ENCODE measurements around the gene FHL5. TPM values are rescaled to one million over a fixed set of nuclear protein-coding genes. Genes with fewer than 3 reads are reported as not detected.

The FHL5 gene
- total and polyA plus RNA-seq, 3 donors from 2014 or later, result 23.3 to 94.5 (median 38.2) TPM

DNA sequence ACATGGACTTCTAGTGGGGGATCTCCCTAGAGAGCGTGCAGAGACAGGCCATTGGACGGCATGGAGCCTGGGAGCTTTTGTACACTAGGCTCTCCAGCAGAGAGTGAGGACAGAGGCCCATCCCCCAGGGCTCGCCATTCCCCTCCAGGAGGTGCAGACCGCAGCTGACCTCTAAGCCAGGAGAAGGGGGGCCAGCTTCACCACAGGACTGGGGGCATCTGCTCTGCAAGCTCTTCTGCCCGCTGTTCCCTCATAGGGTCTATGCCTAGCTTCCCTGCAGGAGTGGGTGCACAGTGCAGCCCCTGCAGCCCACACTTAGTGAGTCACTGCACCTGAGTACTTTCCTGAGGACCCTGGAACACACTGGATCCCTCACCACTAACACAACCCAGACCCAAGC, 94.4 kb downstream of the FHL5 start:
- DNase-seq, result no peak
- Histone ChIP-seq H3K27ac (no peak overlapping the region), H3K27me3 (no peaks in the 10 kb centered on the region), H3K4me1 (no peaks in the 10 kb centered on the region), H3K9me3 (no peaks in the 10 kb centered on the region), H3K36me3 (ENCODE audit: low read depth, missing control alignments) (no peaks in the 10 kb centered on the region), H3K4me3 (no peak overlapping the region)
- intact Hi-C loops (cut with DNase I; ENCODE audit: low total_unique reads), result no loop called here
- WGBS, 2 donors, result 80 to 89% methylated on average over 5 of the region's 5 CpGs
- TF ChIP-seq POLR2A (IDR thresholded peaks at IDR 0.05), result no peak
- TF ChIP-seq, protein P1, sequence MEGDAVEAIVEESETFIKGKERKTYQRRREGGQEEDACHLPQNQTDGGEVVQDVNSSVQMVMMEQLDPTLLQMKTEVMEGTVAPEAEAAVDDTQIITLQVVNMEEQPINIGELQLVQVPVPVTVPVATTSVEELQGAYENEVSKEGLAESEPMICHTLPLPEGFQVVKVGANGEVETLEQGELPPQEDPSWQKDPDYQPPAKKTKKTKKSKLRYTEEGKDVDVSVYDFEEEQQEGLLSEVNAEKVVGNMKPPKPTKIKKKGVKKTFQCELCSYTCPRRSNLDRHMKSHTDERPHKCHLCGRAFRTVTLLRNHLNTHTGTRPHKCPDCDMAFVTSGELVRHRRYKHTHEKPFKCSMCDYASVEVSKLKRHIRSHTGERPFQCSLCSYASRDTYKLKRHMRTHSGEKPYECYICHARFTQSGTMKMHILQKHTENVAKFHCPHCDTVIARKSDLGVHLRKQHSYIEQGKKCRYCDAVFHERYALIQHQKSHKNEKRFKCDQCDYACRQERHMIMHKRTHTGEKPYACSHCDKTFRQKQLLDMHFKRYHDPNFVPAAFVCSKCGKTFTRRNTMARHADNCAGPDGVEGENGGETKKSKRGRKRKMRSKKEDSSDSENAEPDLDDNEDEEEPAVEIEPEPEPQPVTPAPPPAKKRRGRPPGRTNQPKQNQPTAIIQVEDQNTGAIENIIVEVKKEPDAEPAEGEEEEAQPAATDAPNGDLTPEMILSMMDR (IDR thresholded peaks at IDR 0.05), result no peak

DNA sequence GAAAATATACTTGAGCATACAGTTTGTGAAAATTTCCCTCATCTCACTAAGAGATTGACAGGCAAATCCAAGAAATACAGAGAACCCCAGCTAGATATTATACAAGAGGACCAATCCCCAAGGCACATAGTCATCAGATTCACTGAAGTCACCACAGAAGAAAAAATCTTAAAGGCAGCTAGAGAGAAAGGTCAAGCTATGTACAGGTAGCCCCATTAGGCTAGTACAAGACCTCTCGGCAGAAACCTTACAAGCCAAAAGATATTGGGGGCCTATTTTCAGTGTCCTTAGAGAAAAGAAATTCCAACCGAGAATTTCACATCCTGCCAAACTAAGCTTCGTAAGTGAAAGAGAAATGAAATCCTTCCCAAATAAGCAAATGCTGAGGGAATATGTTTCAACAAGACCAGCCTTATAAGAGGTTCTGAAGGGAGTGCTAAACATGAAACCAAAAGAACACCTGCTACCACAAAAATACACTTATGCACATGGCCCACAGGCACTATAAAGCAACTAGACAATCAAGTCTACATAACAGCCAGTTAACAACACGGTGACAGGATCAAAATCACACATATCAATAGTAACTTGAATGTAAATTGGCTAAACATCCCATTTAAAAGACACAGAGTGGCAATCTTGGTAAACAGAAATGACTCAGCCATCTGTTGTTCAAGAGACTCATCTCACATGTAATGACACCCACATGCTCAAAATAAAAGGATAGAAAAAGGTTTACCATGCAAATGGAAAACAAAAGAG, 96.3 kb downstream of the FHL5 start:
- intact Hi-C loops (cut with DNase I; ENCODE audit: low total_unique reads), result no loop called here
- WGBS, 2 donors, result 84 to 87% methylated on average over 4 of the region's 4 CpGs
- Histone ChIP-seq H3K9me3 (no peaks in the 10 kb centered on the region), H3K4me1 (no peaks in the 10 kb centered on the region), H3K27me3 (no peaks in the 10 kb centered on the region), H3K4me3 (no peak overlapping the region), H3K36me3 (ENCODE audit: low read depth, missing control alignments) (no peaks in the 10 kb centered on the region), H3K27ac (no peak overlapping the region)
- no peak for TF ChIP-seq POLR2A (IDR thresholded peaks at IDR 0.05)
- TF ChIP-seq, protein P1 (IDR thresholded peaks at IDR 0.05), result no peak
- no peak for DNase-seq

Small RNA genes within 50 kb of the gene (small RNA-seq; reads per million reads assigned to genes)
- 0 reads per million in 2 donors for gene RNU4-70P

Other genes with a start within 250 kb of the FHL5 start
- gene UFL1, start 41.3 kb upstream of the FHL5 start, total RNA-seq, result 10 to 100 TPM; 23.4 to 23.8 TPM
- gene UFL1, start 41.3 kb upstream of the FHL5 start, polyA plus RNA-seq (ENCODE audit: insufficient read depth, low read depth, low replicate concordance), result 12.4 TPM

Measured in testis (tissue), 3 donors.